GM12892 (cell line): ENCODE measurements around the gene MRPL44.

Source experiments
- POLR2A ChIP-seq: IDR thresholded peaks from 2 replicates; pipeline ENCODE4 v1.6.1; 2011; ENCODE audit warnings: low read depth, low read length, control low read depth
- TAF1 ChIP-seq: IDR thresholded peaks from 2 replicates; pipeline ENCODE4 v1.6.1; 2011; ENCODE audit warnings: low read depth, mild to moderate bottlenecking, control low read depth, low read length, borderline replicate concordance

DNA sequence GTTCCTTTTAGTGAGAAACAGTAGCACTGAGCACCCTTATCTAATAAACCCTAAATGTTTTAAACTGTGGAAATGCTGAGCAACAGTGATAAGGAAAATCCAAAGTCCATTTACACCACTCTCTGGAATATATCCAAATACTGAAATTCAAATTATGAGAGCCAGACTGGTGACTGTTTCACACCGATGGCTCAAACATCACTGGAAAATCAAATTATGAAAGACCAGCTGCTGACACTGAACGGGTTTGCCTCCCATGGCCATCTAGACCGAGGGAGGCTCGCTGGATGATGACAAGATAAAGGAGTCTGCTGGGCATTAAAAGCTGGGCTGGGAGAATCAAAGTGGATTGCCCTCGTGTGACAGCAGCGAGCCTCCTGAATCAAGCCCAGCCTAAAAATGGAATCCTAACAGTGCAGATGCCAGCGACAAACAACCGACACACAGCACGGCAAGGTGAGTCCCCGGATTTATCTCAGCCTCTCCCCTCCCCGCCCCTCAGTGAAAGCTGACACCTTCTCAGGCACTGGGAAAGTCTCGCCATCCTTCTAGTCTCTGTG is 51.5 kb downstream of the MRPL44 start:
- TF ChIP-seq POLR2A (no peak), TAF1 (no peak)
